ENCODE measurements around the gene CIRBP. TPM values are rescaled to one million over a fixed set of nuclear protein-coding genes. Genes with fewer than 3 reads are reported as not detected.

Gene CIRBP
- total and polyA plus RNA-seq, 9 of the 15 experiments (the other 6 are each of a cell fraction or from before 2014, with no cell fraction given), result 20.5 to 327 (median 176) TPM

- H3K79me2 ChIP-seq (ENCODE audit: control insufficient read depth, insufficient read depth, low read length), result peaks cover 8% of the 10 kb centered on the region
- ChIA-PET CTCF (ENCODE audit: low intra/inter-chr PET ratio) (interaction anchor here (0.6 kb wide), 1 partner anchor 242 kb away, joined by 4 read pairs; the partner anchor contains the start of gene PLK5), POLR2A (interaction anchor here (2.0 to 2.4 kb wide), 2 partner anchors 12 to 13 kb away, joined by 9 to 21 read pairs; partner anchors contain the start of gene CIRBP)
- no TSS peak for BruUV-seq (replicated peaks)
- no peaks in the 10 kb centered on the region for H3K9me1 ChIP-seq (ENCODE audit: control insufficient read depth, insufficient read depth, low read length)
- 50% methylated on average over 9 of the region's 15 CpGs for WGBS (ENCODE audit: insufficient coverage, low coverage, missing lambda C conversion rate)
- peaks cover 20% of the 10 kb centered on the region for H4K20me1 ChIP-seq (replicated peaks; ENCODE audit: control insufficient read depth, insufficient read depth, low read length)
- intact Hi-C loops (cut with micrococcal nuclease) (no loop called here), in situ Hi-C loops (cut with MboI) (no loop called here)
- no peak for ATAC-seq
- no peak for FAIRE-seq
- no peak overlapping the region for H3K27ac ChIP-seq (ENCODE audit: extremely low read depth, low read depth, low read length)
- H3K36me3 ChIP-seq (ENCODE audit: control insufficient read depth, insufficient read depth, low read length), result peaks cover 39% of the 10 kb centered on the region; the same call in 2 of the 3 replicates
- peaks cover 9 to 16% of the 10 kb centered on the region in 2 experiments; a peak in 3 of 5 replicates for H3K27me3 ChIP-seq (ENCODE audit: control insufficient read depth in 2 of 2, insufficient read depth in 2 of 2, low read length in 2 of 2)
- H3K4me2 ChIP-seq (ENCODE audit: insufficient read depth, low read length), result no peak overlapping the region
- H3K4me3 ChIP-seq, result no peak overlapping the region
- peaks cover 4 to 79% of the 10 kb centered on the region in 2 experiments; a peak in 3 of 5 replicates for H3K4me1 ChIP-seq (replicated peaks in 1 of 2; ENCODE audit: control insufficient read depth in 2 of 2, insufficient read depth in 2 of 2, low read length in 2 of 2)
- 0 out of 4 replicates have a peak overlapping the region, but pooled peaks of 1 of the 2 experiments have one; percentile 36 for H3K9ac ChIP-seq (ENCODE audit: insufficient read depth in 1 of 2, low read depth in 2 of 2, low read length in 2 of 2)
- H2AFZ ChIP-seq (ENCODE audit: low read depth, low read length), result no peak overlapping the region
- TF ChIP-seq PKNOX1 (IDR thresholded peaks at IDR 0.05) (peak; percentile 40; the same call in 1 of the 2 replicates), ZFP1 (CRISPR knock-in tag; IDR thresholded peaks at IDR 0.05) (no peak), GATAD2A (IDR thresholded peaks at IDR 0.05) (0 out of 2 replicates have a peak, but pooled peaks have one; percentile 44), HDAC1 (IDR thresholded peaks at IDR 0.05) (peak in 1 of 2 experiments; percentile 35; a peak in 1 of 4 replicates)
- DNase-seq (ENCODE audit: extremely low read depth in 1 of 4, low spot score in 3 of 4), result no peak
- no peaks in the 10 kb centered on the region for H3K9me3 ChIP-seq (replicated peaks; ENCODE audit: control insufficient read depth, insufficient read depth, low read depth, low read length)
Observed at GRCh38 chr19:1281569-1282287, 12.6 kb downstream of the CIRBP start.

All from K562 (cell line).